WERI-Rb-1 (cell line): Measurements from ENCODE around the gene SOX10.
"Not testable (repeated sequence)": the region's sequence is repeated elsewhere in the genome, so short reads cannot be mapped to it uniquely, and the experiment has no call there.

Experiments
- DNase-seq: peaks from one replicate; pipeline ENCODE4 v3.0.0-alpha.2; 2020
- H3K27ac ChIP-seq: fragments of 250-450 bp; sonication (Bioruptor Pico); 2 replicates; pipeline ENCODE4 v1.5.1; 2020; ENCODE audit warnings: mild to moderate bottlenecking, moderate library complexity
- H3K27me3 ChIP-seq: fragments of 250-450 bp; sonication (Bioruptor Pico); 2 replicates; pipeline ENCODE4 v1.5.1; 2021; ENCODE audit warnings: mild to moderate bottlenecking, low read depth, moderate library complexity; ENCODE audit not compliant: insufficient read depth, severe bottlenecking
- H3K36me3 ChIP-seq: fragments of 250-450 bp; sonication (Bioruptor Pico); 2 replicates; pipeline ENCODE4 v1.5.1; 2020; ENCODE audit warnings: mild to moderate bottlenecking, moderate library complexity
- H3K4me3 ChIP-seq: 2 replicates; pipeline ENCODE4 v1.5.1; 2011; ENCODE audit warnings: low read depth, mild to moderate bottlenecking, control low read depth, low read length
- H3K9me3 ChIP-seq: fragments of 250-450 bp; sonication (Bioruptor Pico); 2 replicates; pipeline ENCODE4 v1.5.1; 2021; ENCODE audit warnings: mild to moderate bottlenecking, moderate library complexity; ENCODE audit not compliant: severe bottlenecking
- TF ChIP-seq, protein P1 (sequence below): IDR thresholded peaks from 2 replicates; pipeline ENCODE4 v1.5.1; 2011; ENCODE audit warnings: low read depth, mild to moderate bottlenecking, control low read depth, inconsistent platforms, low read length

Gene SOX10

DNA sequence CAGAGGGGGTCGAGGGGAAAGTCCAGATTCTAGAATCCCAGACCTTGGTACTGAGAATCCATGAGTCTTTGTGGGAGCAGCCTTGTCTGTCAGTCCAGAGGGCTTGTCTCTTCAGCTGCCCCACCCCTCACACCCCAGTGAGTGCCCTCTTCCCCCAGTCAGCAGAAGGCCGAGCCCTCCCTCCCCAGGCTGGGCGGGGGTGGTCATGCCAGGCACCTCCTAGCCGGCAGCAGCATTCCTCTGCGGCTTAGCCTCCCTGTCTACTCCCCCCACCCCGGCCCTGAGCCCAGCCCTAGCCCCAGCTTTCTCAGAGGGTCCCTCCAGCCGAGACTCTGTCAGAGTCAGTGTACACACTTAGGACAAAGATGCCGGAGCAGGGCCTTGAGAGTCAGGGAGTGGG is 4.6 kb downstream of the SOX10 start:
- no peaks in the 10 kb centered on the region for H3K27me3 ChIP-seq
- no peaks in the 10 kb centered on the region for H3K9me3 ChIP-seq
- TF ChIP-seq, protein P1, sequence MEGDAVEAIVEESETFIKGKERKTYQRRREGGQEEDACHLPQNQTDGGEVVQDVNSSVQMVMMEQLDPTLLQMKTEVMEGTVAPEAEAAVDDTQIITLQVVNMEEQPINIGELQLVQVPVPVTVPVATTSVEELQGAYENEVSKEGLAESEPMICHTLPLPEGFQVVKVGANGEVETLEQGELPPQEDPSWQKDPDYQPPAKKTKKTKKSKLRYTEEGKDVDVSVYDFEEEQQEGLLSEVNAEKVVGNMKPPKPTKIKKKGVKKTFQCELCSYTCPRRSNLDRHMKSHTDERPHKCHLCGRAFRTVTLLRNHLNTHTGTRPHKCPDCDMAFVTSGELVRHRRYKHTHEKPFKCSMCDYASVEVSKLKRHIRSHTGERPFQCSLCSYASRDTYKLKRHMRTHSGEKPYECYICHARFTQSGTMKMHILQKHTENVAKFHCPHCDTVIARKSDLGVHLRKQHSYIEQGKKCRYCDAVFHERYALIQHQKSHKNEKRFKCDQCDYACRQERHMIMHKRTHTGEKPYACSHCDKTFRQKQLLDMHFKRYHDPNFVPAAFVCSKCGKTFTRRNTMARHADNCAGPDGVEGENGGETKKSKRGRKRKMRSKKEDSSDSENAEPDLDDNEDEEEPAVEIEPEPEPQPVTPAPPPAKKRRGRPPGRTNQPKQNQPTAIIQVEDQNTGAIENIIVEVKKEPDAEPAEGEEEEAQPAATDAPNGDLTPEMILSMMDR = no peak
- H3K4me3 ChIP-seq = no peak overlapping the region
- H3K27ac ChIP-seq = no peak overlapping the region
- H3K36me3 ChIP-seq = no peaks in the 10 kb centered on the region; the same call in 1 of the 2 replicates
- peak; percentile 30 for DNase-seq

DNA sequence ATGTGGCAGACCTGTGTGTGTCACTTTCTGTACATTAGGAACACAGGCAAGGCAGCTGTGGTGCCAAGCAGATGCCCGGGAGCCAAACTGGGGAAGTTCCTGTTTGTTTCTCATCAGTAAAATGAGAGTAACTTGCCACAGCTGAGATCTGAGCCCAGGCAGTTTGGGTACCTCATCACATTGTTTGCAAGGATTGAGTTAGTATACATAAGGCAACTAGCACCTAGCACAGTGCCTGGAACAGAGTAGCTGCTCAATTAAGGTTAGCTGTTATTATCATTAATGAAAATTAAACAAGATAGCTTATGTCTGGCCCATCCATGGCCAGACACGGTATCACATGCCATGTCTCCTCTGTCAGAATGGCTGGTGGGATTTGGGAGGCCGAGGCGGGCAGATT is 7.8 kb downstream of the SOX10 start:
- H3K9me3 ChIP-seq = no peaks in the 10 kb centered on the region
- H3K27me3 ChIP-seq = no peaks in the 10 kb centered on the region
- no peaks in the 10 kb centered on the region; the same call in none of the 2 replicates for H3K36me3 ChIP-seq
- no peak for DNase-seq
- no peak overlapping the region for H3K4me3 ChIP-seq
- TF ChIP-seq, protein P1 = no peak
- no peak overlapping the region for H3K27ac ChIP-seq

DNA sequence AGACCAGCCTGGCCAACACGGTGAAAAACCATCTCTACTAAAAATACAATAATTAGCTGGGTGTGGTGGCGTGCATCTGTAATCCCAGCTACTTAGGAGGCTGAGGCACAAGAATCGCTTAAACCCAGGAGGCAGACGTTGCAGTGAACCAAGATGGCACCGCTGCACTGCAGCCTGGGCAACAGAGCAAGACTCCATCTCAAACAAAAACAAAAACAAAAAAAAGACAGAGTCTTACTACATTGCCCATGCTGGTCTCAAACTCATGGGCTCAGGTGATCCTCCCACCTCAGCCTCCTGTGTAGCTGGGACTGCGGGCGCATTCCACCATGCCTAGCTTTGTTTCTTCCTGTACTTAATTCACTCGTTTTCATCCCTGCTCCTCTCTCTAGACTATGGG is 8.3 kb downstream of the SOX10 start:
- H3K36me3 ChIP-seq, H3K9me3 ChIP-seq, DNase-seq, H3K27ac ChIP-seq, H3K4me3 ChIP-seq, H3K27me3 ChIP-seq: not testable (repeated sequence)

DNA sequence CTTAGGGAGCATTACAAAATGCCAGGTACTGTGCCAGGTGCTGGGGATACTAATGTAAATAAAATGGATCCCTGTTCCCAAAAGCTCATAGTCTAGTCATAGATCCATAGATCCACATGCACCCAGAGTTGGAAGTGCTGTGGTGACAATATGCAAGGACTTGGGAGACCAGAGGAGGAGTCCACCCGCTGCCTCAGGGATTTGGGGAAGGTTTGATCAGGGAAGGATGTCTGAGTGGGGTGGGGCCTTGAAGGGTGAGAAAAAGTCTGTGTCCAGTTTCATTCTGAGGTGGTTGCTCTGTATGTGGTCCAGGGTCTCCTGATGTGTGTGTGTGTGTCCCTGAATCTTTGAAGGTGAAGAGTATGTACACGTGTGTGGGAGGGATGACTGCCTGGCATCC is 9.2 kb downstream of the SOX10 start:
- Histone ChIP-seq H3K4me3 (no peak overlapping the region), H3K9me3 (no peaks in the 10 kb centered on the region), H3K36me3 (no peaks in the 10 kb centered on the region; the same call in none of the 2 replicates), H3K27ac (no peak overlapping the region), H3K27me3 (no peaks in the 10 kb centered on the region)
- no peak for DNase-seq
- TF ChIP-seq, protein P1 = no peak

DNA sequence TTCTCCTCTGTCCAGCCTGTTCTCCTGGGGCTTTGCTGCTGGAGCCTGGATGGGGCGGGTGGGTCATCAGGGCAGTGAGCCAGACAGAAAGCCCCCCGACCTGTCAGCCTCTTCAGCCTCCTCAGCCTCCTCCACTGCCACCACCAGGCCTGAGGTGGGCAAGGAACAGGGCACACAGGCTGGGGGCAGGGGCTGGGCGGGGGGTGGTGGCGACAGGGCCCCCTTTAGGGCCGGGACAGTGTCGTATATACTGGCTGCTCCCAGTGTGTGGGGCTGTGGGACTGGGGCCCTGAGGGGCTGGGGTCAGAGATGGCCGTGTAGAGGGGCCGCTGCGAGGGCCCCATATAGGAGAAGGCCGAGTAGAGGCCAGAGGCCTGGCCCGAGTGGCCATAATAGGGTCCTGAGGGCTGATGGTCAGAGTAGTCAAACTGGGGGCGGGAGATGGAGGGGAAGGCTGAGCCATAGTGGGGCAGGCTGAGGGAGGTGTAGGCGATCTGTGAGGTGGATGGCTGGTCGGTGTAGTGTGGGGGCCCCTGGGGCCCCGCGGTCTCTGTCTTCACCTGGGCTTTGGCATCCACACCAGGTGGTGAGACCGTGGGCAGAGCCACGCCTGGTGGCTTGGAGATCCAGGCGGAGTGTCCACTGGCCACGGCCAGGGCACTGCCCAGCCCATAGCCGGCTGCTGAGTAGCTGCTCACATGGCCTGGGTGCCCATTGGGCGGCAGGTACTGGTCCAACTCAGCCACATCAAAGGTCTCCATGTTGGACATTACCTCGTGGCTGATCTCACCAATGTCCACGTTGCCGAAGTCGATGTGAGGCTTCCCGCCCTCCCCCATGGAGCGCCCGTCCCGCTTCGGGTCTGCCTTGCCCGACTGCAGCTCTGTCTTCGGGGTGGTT is 10.8 kb downstream of the SOX10 start:
- Histone ChIP-seq H3K27ac (no peak overlapping the region), H3K36me3 (peaks cover 2% of the 10 kb centered on the region), H3K27me3 (no peaks in the 10 kb centered on the region), H3K4me3 (no peak overlapping the region), H3K9me3 (no peaks in the 10 kb centered on the region)
- TF ChIP-seq, protein P1 = no peak
- DNase-seq = no peak

DNA sequence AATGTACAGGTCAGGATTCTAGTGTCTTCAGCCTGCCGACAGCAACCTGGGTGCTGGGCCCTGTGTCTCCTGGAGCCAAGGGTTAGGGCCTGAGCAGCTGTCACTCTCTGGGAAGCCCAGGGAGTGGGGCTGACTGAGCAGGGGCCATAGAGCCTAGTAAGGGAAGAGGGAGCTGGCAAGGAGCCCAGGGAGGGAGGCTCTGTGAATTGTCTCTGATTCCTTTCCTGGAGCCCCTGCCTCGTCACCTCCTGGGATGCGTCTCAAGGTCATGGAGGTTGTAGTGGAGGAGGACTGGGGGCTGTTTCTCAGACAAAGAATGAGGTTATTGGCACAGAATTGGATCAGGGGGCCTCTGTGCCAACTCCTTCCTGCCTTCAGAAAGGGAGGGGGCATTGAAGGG is 11.8 kb downstream of the SOX10 start:
- no peak overlapping the region for H3K27ac ChIP-seq
- DNase-seq = no peak
- no peaks in the 10 kb centered on the region for H3K27me3 ChIP-seq
- TF ChIP-seq, protein P1 = no peak
- H3K36me3 ChIP-seq = peaks cover 12% of the 10 kb centered on the region
- H3K9me3 ChIP-seq = no peaks in the 10 kb centered on the region
- H3K4me3 ChIP-seq = no peak overlapping the region
